GM12878 (cell line): ENCODE measurements around the gene CLEC2A.

Experiments used
- CTCF ChIP-seq, 3 experiments: IDR thresholded peaks in 2 of 3; conservative IDR thresholded peaks in 1 of 3; 2 replicates each; pipeline ENCODE4 v1.5.1; 2011; ENCODE audit warnings: low read depth in 3 of 3, low read length in 3 of 3, mild to moderate bottlenecking in 3 of 3, control low read depth in 2 of 3, moderate library complexity in 2 of 3, inconsistent platforms in 1 of 3, mixed read lengths in 1 of 3; ENCODE audit not compliant: control insufficient read depth in 2 of 3, insufficient read depth in 1 of 3; ENCODE audit errors: extremely low read depth in 1 of 3
- JUND ChIP-seq: IDR thresholded peaks from 2 replicates; pipeline ENCODE4 v1.6.1; 2012; ENCODE audit warnings: low read depth, mild to moderate bottlenecking, low read length, improper control_type of control experiment, moderate library complexity
- NR2C1 ChIP-seq: fragments of 450-650 bp; IDR thresholded peaks from 2 replicates; pipeline ENCODE4 v1.6.1; 2017; ENCODE audit warnings: antibody characterized with exemption, mild to moderate bottlenecking, moderate library complexity
- POLR2A ChIP-seq: IDR thresholded peaks from 2 replicates; pipeline ENCODE4 v1.6.1; 2011; ENCODE audit warnings: low read depth, mild to moderate bottlenecking, low read length
- TF ChIP-seq, protein P1 (sequence below): IDR thresholded peaks from 2 replicates; pipeline ENCODE4 v1.6.1; 2011; ENCODE audit warnings: low read depth, mild to moderate bottlenecking, low read length, moderate library complexity, borderline replicate concordance; ENCODE audit errors: extremely low read depth

GRCh38 chr12:9872162-9872561 lies 60.0 kb downstream of the CLEC2A start:
- TF ChIP-seq, protein P1, sequence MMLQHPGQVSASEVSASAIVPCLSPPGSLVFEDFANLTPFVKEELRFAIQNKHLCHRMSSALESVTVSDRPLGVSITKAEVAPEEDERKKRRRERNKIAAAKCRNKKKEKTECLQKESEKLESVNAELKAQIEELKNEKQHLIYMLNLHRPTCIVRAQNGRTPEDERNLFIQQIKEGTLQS = no peak
- TF ChIP-seq CTCF (IDR thresholded peaks at IDR 0.05 in 2 of 3, conservative IDR thresholded peaks at IDR 0.05 in 1 of 3; ENCODE audit: control insufficient read depth in 2 of 3, extremely low read depth in 1 of 3, insufficient read depth in 1 of 3, low read depth in 3 of 3, low read length in 3 of 3) (no peak), NR2C1 (no peak), POLR2A (no peak), JUND (no peak)
